Measurements from ENCODE around the gene TSPAN5.

DNA sequence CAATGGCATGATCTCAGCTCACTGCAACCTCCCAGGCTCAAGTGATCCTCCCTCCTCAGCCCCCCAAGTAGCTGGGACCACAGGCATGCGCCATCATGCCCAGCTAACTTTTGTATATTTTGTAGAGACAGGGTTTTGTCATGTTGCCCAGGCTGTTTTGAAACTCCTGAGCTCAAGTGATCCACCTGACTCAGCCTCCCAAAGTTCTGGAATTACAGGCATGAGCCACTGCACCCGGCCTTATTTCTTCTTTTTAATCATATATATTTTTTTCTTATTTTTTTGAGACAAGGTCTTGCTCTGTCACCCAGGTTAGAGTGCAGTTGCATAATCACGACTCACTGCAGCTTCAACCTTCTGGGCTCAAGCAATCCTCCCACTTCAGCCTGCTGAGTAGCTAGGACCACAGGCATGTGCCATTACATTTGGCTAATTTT lies 184.0 kb downstream of the TSPAN5 start:
- TF ChIP-seq, protein P1, sequence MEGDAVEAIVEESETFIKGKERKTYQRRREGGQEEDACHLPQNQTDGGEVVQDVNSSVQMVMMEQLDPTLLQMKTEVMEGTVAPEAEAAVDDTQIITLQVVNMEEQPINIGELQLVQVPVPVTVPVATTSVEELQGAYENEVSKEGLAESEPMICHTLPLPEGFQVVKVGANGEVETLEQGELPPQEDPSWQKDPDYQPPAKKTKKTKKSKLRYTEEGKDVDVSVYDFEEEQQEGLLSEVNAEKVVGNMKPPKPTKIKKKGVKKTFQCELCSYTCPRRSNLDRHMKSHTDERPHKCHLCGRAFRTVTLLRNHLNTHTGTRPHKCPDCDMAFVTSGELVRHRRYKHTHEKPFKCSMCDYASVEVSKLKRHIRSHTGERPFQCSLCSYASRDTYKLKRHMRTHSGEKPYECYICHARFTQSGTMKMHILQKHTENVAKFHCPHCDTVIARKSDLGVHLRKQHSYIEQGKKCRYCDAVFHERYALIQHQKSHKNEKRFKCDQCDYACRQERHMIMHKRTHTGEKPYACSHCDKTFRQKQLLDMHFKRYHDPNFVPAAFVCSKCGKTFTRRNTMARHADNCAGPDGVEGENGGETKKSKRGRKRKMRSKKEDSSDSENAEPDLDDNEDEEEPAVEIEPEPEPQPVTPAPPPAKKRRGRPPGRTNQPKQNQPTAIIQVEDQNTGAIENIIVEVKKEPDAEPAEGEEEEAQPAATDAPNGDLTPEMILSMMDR (IDR thresholded peaks at IDR 0.05): no peak
- TF ChIP-seq POLR2A (IDR thresholded peaks at IDR 0.05) (no peak), POLR2AphosphoS5 (IDR thresholded peaks at IDR 0.05) (no peak)

Measured in breast epithelium (tissue), 3 donors.